Measurements from ENCODE around the gene ASXL2.

Gene ASXL2

GRCh38 chr2:25804338-25804737 lies 73.9 kb downstream of the ASXL2 start:
- DNase-seq (ENCODE audit: extremely low read depth, low read depth): no peak
- no peak for TF ChIP-seq CTCF (IDR thresholded peaks at IDR 0.05; ENCODE audit: low read depth, low read length)

- no peak for TF ChIP-seq CTCF (IDR thresholded peaks at IDR 0.05; ENCODE audit: low read depth, low read length)
- no peak for DNase-seq (ENCODE audit: extremely low read depth, low read depth)
Observed at GRCh38 chr2:25799301-25799700, 79.0 kb downstream of the ASXL2 start.

- DNase-seq (ENCODE audit: extremely low read depth, low read depth): no peak
- TF ChIP-seq CTCF (IDR thresholded peaks at IDR 0.05; ENCODE audit: low read depth, low read length): no peak
Observed at GRCh38 chr2:25797620-25798488, 80.4 kb downstream of the ASXL2 start.

- DNase-seq (ENCODE audit: extremely low read depth, low read depth): no peak
Observed at GRCh38 chr2:25794544-25795276, 83.6 kb downstream of the ASXL2 start.

GRCh38 chr2:25790074-25790790 lies 88.1 kb downstream of the ASXL2 start:
- no peak for TF ChIP-seq CTCF (IDR thresholded peaks at IDR 0.05; ENCODE audit: low read depth, low read length)
- no peak for DNase-seq (ENCODE audit: extremely low read depth, low read depth)

More at GRCh38 chr2:25794544-25795276, 83.6 kb downstream of the ASXL2 start:
- TF ChIP-seq CTCF (IDR thresholded peaks at IDR 0.05; ENCODE audit: low read depth, low read length): no peak

GRCh38 chr2:25788457-25788856 lies 89.8 kb downstream of the ASXL2 start:
- DNase-seq (ENCODE audit: extremely low read depth, low read depth): no peak
- no peak for TF ChIP-seq CTCF (IDR thresholded peaks at IDR 0.05; ENCODE audit: low read depth, low read length)

Data from AG09319 (cell line).